H1 (cell line): ENCODE data around the gene ALOX15. TPM values are rescaled to one million over a fixed set of nuclear protein-coding genes. Genes with fewer than 3 reads are reported as not detected.

ENCODE experiments used
- CTCF ChIA-PET: fragments of 300-600 bp; sonication (Branson Sonifier 250); formaldehyde crosslinking; loops from one replicate; lab custom pipeline; 2021; ENCODE audit not compliant: partially characterized antibody; lab: Charles Lee
- POLR2A ChIA-PET: fragments of 300-600 bp; sonication (Branson Sonifier 250); formaldehyde crosslinking; loops from one replicate; lab custom pipeline; 2021; ENCODE audit warnings: inconsistent platforms; ENCODE audit not compliant: partially characterized antibody; lab: Charles Lee
- DNase-seq, 2 experiments: peaks; one replicate each; pipeline versions ENCODE4 v3.0.0 to v3.0.0-alpha.2; 2010 to 2022; ENCODE audit warnings: low spot score in 2 of 2, low read depth in 1 of 2, mixed read lengths in 1 of 2
- FAIRE-seq: peaks from 2 replicates; lab custom pipeline; 2011; peaks lifted over from hg19 to GRCh38; lab: Jason Lieb, UNC
- H2AFZ ChIP-seq: 2 replicates; pipeline ENCODE4 v1.8.1; 2012; ENCODE audit warnings: low read length, inconsistent platforms
- H2AK5ac ChIP-seq: 2 replicates; pipeline ENCODE4 v1.6.1; 2013; ENCODE audit warnings: low read depth, low read length
- H2BK120ac ChIP-seq: replicated peaks from 2 replicates; pipeline ENCODE3; 2013; ENCODE audit warnings: low read depth, low read length, inconsistent platforms
- H2BK12ac ChIP-seq: 2 replicates; pipeline ENCODE4 v1.6.1; 2013; ENCODE audit warnings: low read depth, low read length
- H2BK15ac ChIP-seq: 2 replicates; pipeline ENCODE4 v1.6.1; 2013; ENCODE audit warnings: low read length
- H2BK20ac ChIP-seq: 2 replicates; pipeline ENCODE4 v1.6.1; 2013; ENCODE audit warnings: low read length
- H2BK5ac ChIP-seq: 2 replicates; pipeline ENCODE4 v1.6.1; 2013; ENCODE audit warnings: low read depth, low read length
- H3K14ac ChIP-seq: 2 replicates; pipeline ENCODE4 v1.6.1; 2013; ENCODE audit warnings: inconsistent platforms; ENCODE audit not compliant: insufficient read length
- H3K18ac ChIP-seq: 2 replicates; pipeline ENCODE4 v1.6.1; 2013; ENCODE audit warnings: low read length; ENCODE audit errors: extremely low read depth
- H3K23ac ChIP-seq: 2 replicates; pipeline ENCODE4 v1.6.1; 2013; ENCODE audit warnings: inconsistent platforms; ENCODE audit not compliant: insufficient read length
- H3K23me2 ChIP-seq: 2 replicates; pipeline ENCODE4 v1.6.1; 2013; ENCODE audit warnings: low read depth, low read length
- H3K27ac ChIP-seq: 2 replicates; pipeline ENCODE4 v1.6.1; 2011; ENCODE audit warnings: low read depth, low read length, inconsistent platforms
- H3K27me3 ChIP-seq, 4 experiments: replicated peaks in 1 of 4; 1 replicate in 1 of 4; 2 replicates in 3 of 4; pipeline versions ENCODE4 v1.6.1 to v1.8.1; 2011 to 2013; ENCODE audit warnings: low read length in 3 of 4, mild to moderate bottlenecking in 3 of 4, inconsistent platforms in 2 of 4, mixed read lengths in 2 of 4, moderate library complexity in 1 of 4; ENCODE audit not compliant: control insufficient read depth in 3 of 4, insufficient read depth in 3 of 4; ENCODE audit errors: extremely low read depth in 1 of 4
- H3K36me3 ChIP-seq, 4 experiments: 2 replicates each; pipeline versions ENCODE4 v1.6.1 to v1.8.1; 2011 to 2013; ENCODE audit warnings: mild to moderate bottlenecking in 4 of 4, low read length in 3 of 4, moderate library complexity in 2 of 4, control low read depth in 1 of 4, inconsistent platforms in 1 of 4; ENCODE audit not compliant: insufficient read depth in 4 of 4, control insufficient read depth in 2 of 4
- H3K4ac ChIP-seq: replicated peaks from 2 replicates; pipeline ENCODE3; 2013; ENCODE audit warnings: low read length, low read depth, mixed read lengths, inconsistent platforms; ENCODE audit not compliant: insufficient read length
- H3K4me1 ChIP-seq, 4 experiments: replicated peaks in 1 of 4; 1 replicate in 1 of 4; 2 replicates in 3 of 4; pipeline versions ENCODE4 v1.6.1 to v1.8.1; 2011 to 2013; ENCODE audit warnings: low read length in 3 of 4, inconsistent platforms in 2 of 4, mixed read lengths in 1 of 4; ENCODE audit not compliant: insufficient read depth in 4 of 4, control insufficient read depth in 3 of 4
- H3K4me2 ChIP-seq, 2 experiments: 2 replicates each; pipeline versions ENCODE4 v1.6.1 to v1.8.1; 2011 to 2013; ENCODE audit warnings: low read depth in 2 of 2, low read length in 2 of 2, control low read depth in 1 of 2, inconsistent platforms in 1 of 2, mild to moderate bottlenecking in 1 of 2; ENCODE audit not compliant: insufficient read depth in 1 of 2
- H3K4me3 ChIP-seq, 4 experiments: fragments of 200-600, 300-600 bp in 1 of 4; sonication (generic), shearing (Covaris generic), sonication (Bioruptor Twin) in 1 of 4; 2 replicates each; pipeline versions ENCODE4 v1.5.1 to v1.8.1; 2011 to 2016; ENCODE audit warnings: low read length in 4 of 4, low read depth in 3 of 4, control low read depth in 2 of 4, inconsistent platforms in 2 of 4, mild to moderate bottlenecking in 2 of 4, mixed read lengths in 1 of 4, moderate library complexity in 1 of 4; ENCODE audit not compliant: insufficient read depth in 2 of 4; ENCODE audit errors: extremely low read depth in 1 of 4
- H3K56ac ChIP-seq: replicated peaks from 2 replicates; pipeline ENCODE3; 2013; ENCODE audit warnings: low read depth, mild to moderate bottlenecking, mixed read lengths, low read length, inconsistent platforms; ENCODE audit not compliant: insufficient read length
- H3K79me1 ChIP-seq: 2 replicates; pipeline ENCODE4 v1.6.1; 2013; ENCODE audit warnings: low read depth, low read length, control low read depth
- H3K79me2 ChIP-seq, 2 experiments: 2 replicates each; pipeline versions ENCODE4 v1.6.1 to v1.8.1; 2012 to 2013; ENCODE audit warnings: low read length in 2 of 2, mild to moderate bottlenecking in 2 of 2, inconsistent platforms in 1 of 2; ENCODE audit not compliant: insufficient read depth in 2 of 2, control insufficient read depth in 1 of 2
- H3K9ac ChIP-seq, 4 experiments: replicated peaks in 1 of 4; 1 replicate in 1 of 4; 2 replicates in 3 of 4; pipeline versions ENCODE4 v1.6.1 to v1.8.1; 2011 to 2013; ENCODE audit warnings: low read depth in 3 of 4, low read length in 3 of 4, control low read depth in 2 of 4, mild to moderate bottlenecking in 2 of 4, moderate library complexity in 2 of 4, inconsistent platforms in 1 of 4; ENCODE audit errors: extremely low read depth in 1 of 4
- H3K9me3 ChIP-seq, 2 experiments: 2 replicates each; pipeline versions ENCODE4 v1.6.1 to v1.8.1; 2012 to 2013; ENCODE audit warnings: mild to moderate bottlenecking in 2 of 2, moderate library complexity in 2 of 2, control low read depth in 1 of 2, inconsistent platforms in 1 of 2, low read depth in 1 of 2, low read length in 1 of 2, mixed read lengths in 1 of 2; ENCODE audit not compliant: insufficient read depth in 2 of 2
- H4K20me1 ChIP-seq, 2 experiments: replicated peaks in 1 of 2; 2 replicates each; pipeline versions ENCODE3 to v1.8.1; 2011 to 2013; ENCODE audit warnings: inconsistent platforms in 2 of 2, low read length in 2 of 2, mild to moderate bottlenecking in 1 of 2; ENCODE audit not compliant: insufficient read depth in 2 of 2, control insufficient read depth in 1 of 2
- H4K5ac ChIP-seq: 2 replicates; pipeline ENCODE4 v1.6.1; 2013; ENCODE audit warnings: low read length, low read depth, mixed read lengths, inconsistent platforms; ENCODE audit not compliant: insufficient read length
- H4K8ac ChIP-seq: 2 replicates; pipeline ENCODE4 v1.8.0; 2013; ENCODE audit warnings: mild to moderate bottlenecking, moderate library complexity, low read length, inconsistent platforms; ENCODE audit not compliant: insufficient read depth; ENCODE audit errors: extremely low read depth
- H4K91ac ChIP-seq: replicated peaks from 2 replicates; pipeline ENCODE3; 2013; ENCODE audit warnings: low read length, mixed read lengths, inconsistent platforms; ENCODE audit not compliant: insufficient read length
- FOSL1 ChIP-seq: IDR thresholded peaks from 2 replicates; pipeline ENCODE4 v1.6.1; 2011; ENCODE audit warnings: mild to moderate bottlenecking, low read depth, low read length, moderate library complexity; ENCODE audit not compliant: insufficient read depth
- GTF2F1 ChIP-seq: IDR thresholded peaks from 2 replicates; pipeline ENCODE4 v1.6.1; 2012; ENCODE audit warnings: low read depth, low read length, improper control_type of control experiment, borderline replicate concordance
- KDM1A ChIP-seq: fragments of 200-600, 300-600 bp; sonication (generic); IDR thresholded peaks from 2 replicates; pipeline ENCODE4 v1.7.1; 2016; ENCODE audit warnings: mild to moderate bottlenecking, low read length, borderline replicate concordance
- NANOG ChIP-seq: IDR thresholded peaks from 2 replicates; pipeline ENCODE4 v1.6.1; 2011; ENCODE audit warnings: low read length, low read depth, mild to moderate bottlenecking, inconsistent platforms; ENCODE audit not compliant: insufficient read depth, poor library complexity, severe bottlenecking
- PHF8 ChIP-seq: fragments of 200-600 bp; sonication (generic); conservative IDR thresholded peaks from 2 replicates; pipeline ENCODE4 v1.7.1; 2012; ENCODE audit warnings: low read depth, mild to moderate bottlenecking, inconsistent platforms, low read length, moderate library complexity
- RXRA ChIP-seq: IDR thresholded peaks from 2 replicates; pipeline ENCODE4 v1.6.1; 2011; ENCODE audit warnings: low read depth, mild to moderate bottlenecking, low read length, moderate library complexity; ENCODE audit not compliant: insufficient read depth
- WGBS, 2 experiments: shearing (Covaris generic) in 1 of 2; methylation state at CpG; one replicate each; pipeline versions ENCODE4 v1.1.6 to v1.1.7; 2013 to 2015; ENCODE audit warnings: low lambda C conversion rate in 2 of 2, mixed read lengths in 2 of 2, inconsistent platforms in 1 of 2, low coverage in 1 of 2, missing lambda C conversion rate in 1 of 2; ENCODE audit not compliant: insufficient replicate concordance in 2 of 2, insufficient coverage in 1 of 2, insufficient read length in 1 of 2; ENCODE audit errors: extremely low coverage in 1 of 2, missing lambda C conversion rate in 1 of 2; 5-methylcytosine and 5-hydroxymethylcytosine counted together
- polyA plus RNA-seq, 7 experiments: library from polyadenylated mRNA; depleted of rRNA in 3 of 7; stranded (reverse) in 5 of 7; unstranded in 2 of 7; fragments of >200 nt in 5 of 7; fragments of 200-250 nt in 2 of 7; gene quantifications; 1 replicate in 5 of 7; 2 replicates in 1 of 7; 4 replicates in 1 of 7; pipeline versions ENCODE4 v1.2.1 to v1.2.3, GENCODE V29; 2011 to 2013; ENCODE audit warnings: missing spikeins in 2 of 7, mixed read lengths in 2 of 7
- total RNA-seq: library from RNA; stranded (reverse); fragmentation: NEBNext Ultra II Directional; extraction: Animal tissue kit (Norgen Biotek cat#: 25700); gene quantifications from 2 replicates; pipeline ENCODE4 v1.2.1, GENCODE V29; 2021
- TF ChIP-seq, protein P1 (sequence below): IDR thresholded peaks from 2 replicates; pipeline ENCODE4 v1.6.1; 2012; ENCODE audit warnings: inconsistent platforms
- TF ChIP-seq, protein P2 (sequence below): IDR thresholded peaks from 2 replicates; pipeline ENCODE4 v1.6.1; 2011; ENCODE audit warnings: low read length, improper control_type of control experiment

The ALOX15 gene
- total and polyA plus RNA-seq, 2 of the 8 experiments (the other 6 are each of a cell fraction or from before 2014, with no cell fraction given) = 1.5 to 1.7 TPM

DNA sequence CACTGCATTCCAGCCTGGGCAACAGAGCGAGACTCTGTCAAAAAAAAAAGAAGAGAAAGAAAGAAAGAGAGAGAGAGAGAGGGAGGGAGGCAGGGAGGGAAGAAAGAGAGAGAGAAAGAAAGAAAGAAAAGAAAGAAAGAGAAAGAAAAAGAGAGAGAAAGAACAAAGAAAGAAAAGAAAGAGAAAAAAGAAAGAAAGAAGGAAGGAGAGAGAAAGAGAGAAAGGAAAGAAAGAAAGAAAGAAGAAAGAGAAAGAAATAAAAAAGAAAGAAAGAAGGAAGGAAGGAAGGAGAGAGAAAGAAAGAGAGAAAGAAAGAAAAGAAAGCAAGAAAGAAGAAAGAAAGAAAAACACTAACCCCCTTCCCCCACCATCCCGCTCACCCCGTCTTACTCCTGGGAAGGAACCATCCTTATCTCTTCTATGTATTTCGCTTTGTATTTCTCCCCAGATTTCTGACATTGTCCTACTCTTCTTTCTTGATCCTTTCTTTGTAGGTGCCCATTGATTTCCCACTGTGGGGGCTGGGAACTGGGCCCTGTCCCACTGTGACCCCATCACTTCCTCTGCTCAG lies 20.9 kb downstream of the ALOX15 start:
- H2BK15ac ChIP-seq = no peak overlapping the region
- CTCF ChIA-PET = interaction anchor here (0.8 to 7.2 kb wide), 3 partner anchors 16 to 59 kb away, joined by 3 to 170 read pairs (median 4); no protein-coding TSS in a partner anchor
- no peak overlapping the region for H4K8ac ChIP-seq
- POLR2A ChIA-PET = no interaction called here
- H3K23ac ChIP-seq = no peak overlapping the region
- no peak overlapping the region for H3K4ac ChIP-seq
- no peak overlapping the region for H2AFZ ChIP-seq
- H2BK20ac ChIP-seq = no peak overlapping the region
- H3K23me2 ChIP-seq = no peaks in the 10 kb centered on the region; the same call in 1 of the 2 replicates
- H3K27ac ChIP-seq = no peak overlapping the region
- 93% methylated on average over 4 of the region's 4 CpGs; no CpG with 5 or more reads in 1 of the 2 experiments for WGBS, 2 experiments
- H3K4me3 ChIP-seq = no peak overlapping the region
- H3K79me2 ChIP-seq = no peaks in the 10 kb centered on the region
- no peaks in the 10 kb centered on the region for H3K36me3 ChIP-seq
- H3K79me1 ChIP-seq = no peaks in the 10 kb centered on the region
- H3K4me2 ChIP-seq = no peak overlapping the region
- no peak overlapping the region for H2BK120ac ChIP-seq
- H2BK12ac ChIP-seq = no peak overlapping the region
- no peak overlapping the region for H3K14ac ChIP-seq
- no peak overlapping the region for H3K9ac ChIP-seq
- no peak overlapping the region for H2BK5ac ChIP-seq
- no peaks in the 10 kb centered on the region for H3K9me3 ChIP-seq
- H4K5ac ChIP-seq = no peak overlapping the region
- 0 out of 7 replicates have a peak, but pooled peaks cover 0 to 2% (median 0%) of the 10 kb centered on the region in 4 experiments for H3K27me3 ChIP-seq
- no peak overlapping the region for H4K91ac ChIP-seq
- DNase-seq (no peak), FAIRE-seq (no peak)
- peaks cover 0 to 6% (median 0%) of the 10 kb centered on the region in 4 experiments; a peak in 2 of 7 replicates for H3K4me1 ChIP-seq
- H3K56ac ChIP-seq = no peak overlapping the region
- H4K20me1 ChIP-seq = no peaks in the 10 kb centered on the region
- H2AK5ac ChIP-seq = no peak overlapping the region
- H3K18ac ChIP-seq = no peak overlapping the region
- TF ChIP-seq, protein P1, sequence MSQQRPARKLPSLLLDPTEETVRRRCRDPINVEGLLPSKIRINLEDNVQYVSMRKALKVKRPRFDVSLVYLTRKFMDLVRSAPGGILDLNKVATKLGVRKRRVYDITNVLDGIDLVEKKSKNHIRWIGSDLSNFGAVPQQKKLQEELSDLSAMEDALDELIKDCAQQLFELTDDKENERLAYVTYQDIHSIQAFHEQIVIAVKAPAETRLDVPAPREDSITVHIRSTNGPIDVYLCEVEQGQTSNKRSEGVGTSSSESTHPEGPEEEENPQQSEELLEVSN = no peak
- TF ChIP-seq RXRA (no peak), KDM1A (no peak), NANOG (no peak), PHF8 (no peak), GTF2F1 (no peak), FOSL1 (no peak)
- TF ChIP-seq, protein P2, sequence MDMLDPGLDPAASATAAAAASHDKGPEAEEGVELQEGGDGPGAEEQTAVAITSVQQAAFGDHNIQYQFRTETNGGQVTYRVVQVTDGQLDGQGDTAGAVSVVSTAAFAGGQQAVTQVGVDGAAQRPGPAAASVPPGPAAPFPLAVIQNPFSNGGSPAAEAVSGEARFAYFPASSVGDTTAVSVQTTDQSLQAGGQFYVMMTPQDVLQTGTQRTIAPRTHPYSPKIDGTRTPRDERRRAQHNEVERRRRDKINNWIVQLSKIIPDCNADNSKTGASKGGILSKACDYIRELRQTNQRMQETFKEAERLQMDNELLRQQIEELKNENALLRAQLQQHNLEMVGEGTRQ = no peak
